ENCODE data around the gene ZNF208.

The ZNF208 gene

DNA sequence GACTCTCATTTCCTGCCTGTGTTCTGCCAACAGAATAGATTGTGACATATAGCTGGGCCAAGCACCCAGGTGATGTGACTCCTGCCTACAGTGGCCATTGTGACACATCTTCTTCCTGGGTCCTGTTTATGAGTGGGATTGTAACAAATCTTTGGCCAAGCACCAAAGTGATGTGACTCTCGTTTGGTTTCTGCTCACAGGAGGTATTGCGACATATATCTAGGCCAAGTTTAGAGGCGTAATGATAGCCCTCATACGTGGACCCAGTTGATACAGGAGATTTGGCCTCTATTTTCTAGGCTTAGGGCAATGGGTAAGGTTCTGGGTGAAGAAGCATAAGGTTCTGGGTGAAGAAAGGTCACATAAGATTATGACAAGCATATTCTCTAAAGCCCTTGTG, 76.2 kb downstream of the ZNF208 start:
- TF ChIP-seq, protein P1, sequence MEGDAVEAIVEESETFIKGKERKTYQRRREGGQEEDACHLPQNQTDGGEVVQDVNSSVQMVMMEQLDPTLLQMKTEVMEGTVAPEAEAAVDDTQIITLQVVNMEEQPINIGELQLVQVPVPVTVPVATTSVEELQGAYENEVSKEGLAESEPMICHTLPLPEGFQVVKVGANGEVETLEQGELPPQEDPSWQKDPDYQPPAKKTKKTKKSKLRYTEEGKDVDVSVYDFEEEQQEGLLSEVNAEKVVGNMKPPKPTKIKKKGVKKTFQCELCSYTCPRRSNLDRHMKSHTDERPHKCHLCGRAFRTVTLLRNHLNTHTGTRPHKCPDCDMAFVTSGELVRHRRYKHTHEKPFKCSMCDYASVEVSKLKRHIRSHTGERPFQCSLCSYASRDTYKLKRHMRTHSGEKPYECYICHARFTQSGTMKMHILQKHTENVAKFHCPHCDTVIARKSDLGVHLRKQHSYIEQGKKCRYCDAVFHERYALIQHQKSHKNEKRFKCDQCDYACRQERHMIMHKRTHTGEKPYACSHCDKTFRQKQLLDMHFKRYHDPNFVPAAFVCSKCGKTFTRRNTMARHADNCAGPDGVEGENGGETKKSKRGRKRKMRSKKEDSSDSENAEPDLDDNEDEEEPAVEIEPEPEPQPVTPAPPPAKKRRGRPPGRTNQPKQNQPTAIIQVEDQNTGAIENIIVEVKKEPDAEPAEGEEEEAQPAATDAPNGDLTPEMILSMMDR (conservative IDR thresholded peaks at IDR 0.05; ENCODE audit: low read depth, low read length): no peak
- no peak overlapping the region for H3K4me3 ChIP-seq (ENCODE audit: low read length)
- DNase-seq (ENCODE audit: low read depth): no peak

DNA sequence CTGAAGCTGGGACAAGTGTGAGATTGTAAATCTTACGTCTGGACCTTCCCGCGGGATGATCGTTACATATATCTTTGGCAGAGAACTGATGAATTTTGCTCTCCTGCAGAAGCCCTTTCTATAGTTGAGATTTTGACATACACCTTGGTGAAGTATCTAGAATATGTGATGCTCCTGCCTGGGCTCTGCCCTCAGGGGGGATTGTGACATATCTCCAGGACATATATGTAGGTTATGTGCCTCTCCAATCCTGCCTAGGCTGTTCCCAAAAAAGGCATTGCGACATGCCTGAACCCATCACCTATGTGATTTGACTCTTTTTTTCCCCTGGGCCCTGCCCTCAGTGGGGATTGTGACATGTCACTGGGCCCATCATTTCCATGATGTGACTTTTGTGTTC, 76.6 kb downstream of the ZNF208 start:
- TF ChIP-seq, protein P1 (conservative IDR thresholded peaks at IDR 0.05; ENCODE audit: low read depth, low read length): no peak
- no peak for DNase-seq (ENCODE audit: low read depth)
- no peak overlapping the region for H3K4me3 ChIP-seq (ENCODE audit: low read length)

GRCh38 chr19:21922276-21922675, 88.5 kb downstream of the ZNF208 start:
- TF ChIP-seq, protein P1 (conservative IDR thresholded peaks at IDR 0.05; ENCODE audit: low read depth, low read length): no peak
- DNase-seq (ENCODE audit: low read depth): no peak
- no peak overlapping the region for H3K4me3 ChIP-seq (ENCODE audit: low read length)

DNA sequence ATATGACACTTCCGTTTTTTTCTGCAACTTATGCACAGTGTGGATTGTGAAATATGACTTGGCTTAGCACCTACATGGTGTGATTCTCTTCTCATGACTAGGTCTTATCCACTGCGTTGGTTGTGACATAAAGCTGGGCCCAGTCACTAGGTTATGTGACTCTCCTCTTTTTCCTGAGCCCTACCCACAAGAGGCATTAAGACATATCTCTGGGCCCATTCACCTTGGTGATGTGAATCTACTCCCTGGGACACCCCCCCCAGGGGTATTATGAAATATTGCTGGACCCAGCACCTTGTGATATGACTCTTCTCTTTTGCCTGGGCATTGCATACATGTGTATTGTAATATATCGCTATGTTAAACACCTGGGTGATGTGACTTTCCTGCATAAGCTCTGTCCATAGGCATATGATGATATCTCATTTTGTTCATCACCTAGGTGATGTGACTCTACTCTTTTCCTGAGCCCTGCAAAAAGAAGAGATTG, 89.0 kb downstream of the ZNF208 start:
- TF ChIP-seq, protein P1 (conservative IDR thresholded peaks at IDR 0.05; ENCODE audit: low read depth, low read length): no peak
- H3K4me3 ChIP-seq (ENCODE audit: low read length): no peak overlapping the region
- DNase-seq (ENCODE audit: low read depth): no peak

GRCh38 chr19:21915411-21915810, 95.3 kb downstream of the ZNF208 start:
- TF ChIP-seq, protein P1 (conservative IDR thresholded peaks at IDR 0.05; ENCODE audit: low read depth, low read length): no peak
- H3K4me3 ChIP-seq (ENCODE audit: low read length): no peak overlapping the region
- no peak for DNase-seq (ENCODE audit: low read depth)

DNA sequence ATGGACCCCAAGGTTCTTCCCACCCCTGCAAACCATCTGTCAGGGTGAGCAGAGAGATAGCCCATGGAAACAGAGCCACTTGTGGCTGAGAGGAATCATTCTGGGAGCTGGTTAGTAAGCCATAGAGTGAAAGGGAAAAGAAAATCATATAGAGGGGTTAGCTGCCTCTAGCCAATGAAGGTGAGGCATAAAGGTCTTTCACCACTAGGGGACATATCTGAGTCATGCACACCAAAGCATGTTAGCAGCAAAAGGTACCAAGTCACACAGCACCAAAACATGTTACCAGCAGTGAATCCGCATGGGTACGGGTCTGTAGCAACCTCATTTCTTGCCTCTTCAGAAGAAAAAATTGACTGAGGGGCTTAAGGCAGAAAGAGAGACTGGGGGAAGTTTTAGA, 98.1 kb downstream of the ZNF208 start:
- TF ChIP-seq, protein P1 (conservative IDR thresholded peaks at IDR 0.05; ENCODE audit: low read depth, low read length): no peak
- no peak overlapping the region for H3K4me3 ChIP-seq (ENCODE audit: low read length)
- DNase-seq (ENCODE audit: low read depth): no peak

DNA sequence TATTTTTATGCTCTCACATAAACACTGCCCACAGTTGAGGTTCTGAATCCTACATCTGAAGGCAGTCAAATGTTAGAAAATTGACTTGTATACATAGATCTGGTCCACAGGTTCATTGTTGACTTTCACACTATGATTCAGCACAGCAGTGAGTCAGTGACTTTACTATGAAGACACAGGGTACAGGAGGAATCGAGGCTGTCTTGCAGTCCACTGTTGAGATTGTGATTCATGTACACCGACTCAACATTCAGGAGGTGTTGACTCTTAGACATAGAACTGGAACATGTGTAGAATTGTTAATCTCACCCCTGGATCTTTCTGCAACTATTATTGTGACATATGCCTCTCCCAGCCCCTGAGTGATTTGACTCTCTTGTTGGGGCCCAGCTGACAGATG, 100.4 kb downstream of the ZNF208 start:
- TF ChIP-seq, protein P1 (conservative IDR thresholded peaks at IDR 0.05; ENCODE audit: low read depth, low read length): no peak

More for the DNA sequence above, 100.4 kb downstream of the ZNF208 start:
- H3K4me3 ChIP-seq (ENCODE audit: low read length): no peak overlapping the region
- no peak for DNase-seq (ENCODE audit: low read depth)

Measured in retinal pigment epithelial cell (primary cell).